ENCODE measurements around the gene MAPKAP1.

MAPKAP1 gene

DNA sequence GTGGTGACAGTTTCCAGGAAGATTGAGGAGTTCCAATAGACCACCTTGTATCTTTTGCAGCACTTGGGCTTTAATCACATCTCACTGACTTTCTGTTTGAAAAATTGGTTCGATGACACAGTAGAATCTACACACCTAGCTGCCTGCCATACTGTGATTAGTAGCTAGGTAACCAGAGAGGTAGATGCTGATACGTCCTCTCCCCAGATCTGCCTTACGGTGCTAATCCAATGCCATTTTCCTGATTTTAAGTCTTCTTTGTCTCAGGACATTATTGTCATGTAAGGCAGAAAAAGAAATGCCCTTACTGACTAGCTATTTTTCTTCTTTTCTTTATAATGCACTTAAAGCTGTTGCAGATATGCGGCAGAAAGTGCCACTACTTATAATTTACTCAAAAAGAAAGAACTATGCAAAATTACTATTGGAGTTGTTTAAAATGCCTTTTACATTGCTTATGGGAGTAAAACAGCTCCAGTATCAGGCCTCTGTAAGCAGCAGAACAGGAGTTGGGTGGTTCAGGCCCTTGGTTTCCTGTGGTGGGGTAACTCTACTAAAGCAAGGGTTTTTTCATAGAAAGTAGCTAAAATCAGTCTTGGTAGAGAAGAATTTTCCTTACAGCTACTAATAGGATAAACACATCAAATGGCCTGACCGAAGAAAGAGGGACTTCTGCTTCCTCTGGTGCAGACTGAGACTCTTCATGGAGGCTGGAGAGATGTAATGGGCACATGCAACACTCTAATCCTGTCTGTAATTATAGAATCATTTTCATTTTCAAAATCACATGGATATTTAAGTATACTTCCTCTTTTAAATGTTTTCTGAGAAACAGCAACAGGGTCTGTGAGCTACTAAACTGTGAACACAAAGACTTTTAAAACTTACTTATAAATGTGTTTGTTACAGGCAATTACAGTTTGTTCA, 177.2 kb downstream of the MAPKAP1 start:
- DNase-seq = peak; percentile 54 to 67

GRCh38 chr9:125529107-125529506, 177.9 kb downstream of the MAPKAP1 start:
- no peak for DNase-seq

GRCh38 chr9:125527471-125528002, 179.5 kb downstream of the MAPKAP1 start:
- no peak for DNase-seq

DNA sequence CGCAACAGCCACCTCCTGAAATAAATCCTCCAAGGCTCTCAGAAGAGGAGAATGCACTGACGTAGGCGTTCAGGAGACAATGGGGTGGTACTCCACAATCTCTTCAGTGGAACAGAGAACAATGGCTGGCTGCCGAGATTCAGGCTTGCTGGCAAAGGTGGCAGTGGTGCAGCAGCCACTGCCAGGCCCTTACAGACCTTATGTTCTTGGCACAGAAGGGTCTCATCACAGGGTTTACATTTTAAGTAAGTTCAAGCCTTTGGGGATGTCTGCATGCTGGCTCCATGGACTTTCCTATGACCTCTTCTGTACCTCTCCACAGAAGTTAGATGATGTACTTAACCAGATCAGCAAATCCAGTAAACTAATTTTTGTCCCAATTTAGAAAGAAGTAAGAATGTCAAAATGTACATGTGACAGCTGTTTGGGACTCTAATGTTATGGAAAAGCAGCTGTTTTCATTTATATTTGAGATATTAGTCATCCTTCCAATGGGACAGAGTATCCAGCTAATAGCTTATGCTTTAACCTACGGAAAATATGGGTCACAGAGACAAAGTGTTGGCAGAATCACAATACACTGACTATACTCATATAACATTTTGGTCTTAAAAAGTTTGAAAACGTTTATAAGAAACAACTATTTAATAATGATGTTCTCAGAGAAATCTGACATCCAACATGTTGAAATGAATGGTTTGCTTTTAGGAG, 180.9 kb downstream of the MAPKAP1 start:
- no peak for DNase-seq

DNA sequence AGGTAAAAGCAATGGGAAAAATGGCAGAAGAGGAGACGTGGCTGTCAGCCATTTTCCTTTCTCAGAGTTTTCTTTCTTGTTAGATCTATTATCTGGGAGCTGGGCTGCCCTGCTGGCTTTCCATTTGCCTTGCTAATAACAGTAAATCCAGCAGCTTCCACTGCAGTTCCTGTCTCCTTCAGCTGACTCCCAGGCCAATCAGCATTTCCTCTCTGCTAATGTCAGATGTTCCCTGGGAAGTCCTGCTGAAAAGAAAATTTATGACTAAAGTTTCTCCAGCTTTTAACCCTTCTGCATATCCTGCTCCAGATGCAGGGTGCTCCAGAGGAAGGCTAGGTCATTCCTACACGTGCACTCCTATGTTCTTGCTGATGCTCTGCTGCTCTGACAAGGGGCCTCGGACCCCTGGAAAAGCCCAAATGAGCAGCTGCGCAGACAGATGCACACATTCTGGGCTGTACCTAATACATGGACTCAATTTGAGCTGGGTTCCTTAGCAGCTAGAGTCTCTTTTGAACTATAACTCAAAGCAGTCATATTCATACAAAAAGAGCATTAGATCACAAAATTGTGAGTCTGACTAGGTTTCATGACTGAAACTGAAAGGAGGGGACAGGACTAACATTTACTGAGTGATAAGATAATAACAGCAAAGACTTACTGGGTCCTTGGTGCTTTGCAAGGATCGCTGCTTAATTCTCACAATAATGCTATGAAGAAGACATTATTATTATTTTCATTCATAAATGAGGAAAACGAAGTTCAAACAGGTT, 182.2 kb downstream of the MAPKAP1 start:
- no peak for DNase-seq

DNA sequence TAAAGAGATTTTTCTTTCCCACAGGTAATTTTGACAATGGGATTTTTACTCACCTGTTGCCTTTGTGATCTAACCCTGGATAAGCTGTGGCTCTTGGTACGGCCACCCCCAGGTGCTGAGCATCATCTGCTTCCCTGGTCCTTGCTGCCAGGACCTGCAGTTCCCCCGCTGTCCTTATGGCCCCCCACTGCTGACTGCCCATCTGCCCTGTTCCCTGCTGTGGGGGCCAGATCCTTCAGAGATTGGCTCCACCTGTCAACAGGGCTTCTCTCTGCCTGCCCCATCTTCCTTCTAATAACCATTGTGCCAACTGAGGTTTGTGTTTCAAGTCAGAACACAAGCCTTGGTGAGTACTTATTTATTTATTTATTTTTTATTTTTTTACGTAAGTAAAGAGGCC, 183.3 kb downstream of the MAPKAP1 start:
- DNase-seq = no peak

GRCh38 chr9:125522328-125522725, 184.7 kb downstream of the MAPKAP1 start:
- no peak for DNase-seq

DNA sequence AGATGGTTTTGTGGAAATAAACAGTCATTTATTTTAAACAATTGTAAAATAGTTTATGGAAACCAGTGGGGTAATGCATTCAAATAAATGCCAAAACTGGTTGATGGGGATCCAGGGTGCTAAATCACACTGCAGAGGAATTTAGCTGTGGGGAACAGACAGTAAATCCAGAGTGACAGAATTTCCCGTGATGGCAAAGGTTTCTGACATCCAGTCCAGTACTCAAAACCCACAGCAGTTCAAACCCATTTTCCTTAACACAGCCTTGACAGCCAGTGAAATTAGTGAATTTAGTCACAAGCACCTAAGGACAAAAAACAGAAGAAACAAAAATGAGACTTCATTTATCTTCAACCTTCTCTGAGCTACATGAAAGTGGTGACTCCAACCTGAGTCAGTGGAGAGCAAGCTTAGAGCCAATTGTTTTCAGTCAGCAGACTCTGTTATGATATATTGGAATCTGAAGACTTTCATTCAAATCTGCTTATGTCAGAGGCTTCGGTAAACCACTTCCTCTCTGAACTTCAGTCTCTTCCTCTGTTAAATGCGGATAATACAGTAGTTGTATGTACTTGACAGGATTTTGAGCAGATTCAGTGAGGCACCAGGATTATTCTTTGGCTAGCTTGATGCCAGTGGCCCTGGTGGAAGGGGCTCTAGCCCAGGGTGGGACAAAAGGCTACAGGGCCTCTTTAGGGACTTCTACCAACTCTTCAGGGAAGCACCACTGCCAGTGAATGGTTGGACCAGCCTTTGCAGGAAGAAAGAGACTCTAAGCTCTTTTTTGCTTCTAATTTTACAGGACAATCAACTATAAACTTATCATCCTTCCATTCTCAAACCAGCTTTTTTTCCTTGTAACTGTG, 185.3 kb downstream of the MAPKAP1 start:
- peak; percentile 41 to 57 for DNase-seq

DNA sequence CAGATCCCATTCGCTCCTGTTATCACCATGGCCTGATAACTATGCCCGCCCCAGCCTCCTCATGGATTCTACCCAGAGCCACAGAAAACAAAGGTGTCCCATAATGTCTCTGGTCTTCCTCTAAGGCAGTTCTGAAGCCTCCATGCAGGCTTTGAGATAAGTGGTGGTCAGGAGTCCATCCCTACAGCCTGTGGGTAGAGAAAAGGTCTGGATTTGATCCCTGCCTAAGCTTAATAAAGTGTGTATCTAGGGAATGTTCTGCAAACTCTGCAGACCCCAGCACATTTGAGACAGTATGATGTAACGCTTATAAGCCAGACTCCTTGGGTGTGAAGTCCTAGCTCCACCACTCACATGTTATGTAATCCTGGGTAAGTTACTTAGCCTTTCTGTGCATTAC, 187.3 kb downstream of the MAPKAP1 start:
- no peak for DNase-seq

- no peak for DNase-seq
Measured at GRCh38 chr9:125517577-125517976, 189.4 kb downstream of the MAPKAP1 start.

GRCh38 chr9:125515983-125516940, 190.7 kb downstream of the MAPKAP1 start:
- DNase-seq = no peak

- DNase-seq = no peak
Measured at GRCh38 chr9:125515281-125515680, 191.7 kb downstream of the MAPKAP1 start.

- no peak for DNase-seq
Measured at GRCh38 chr9:125514468-125514867, 192.5 kb downstream of the MAPKAP1 start.

GRCh38 chr9:125513668-125514413, 193.2 kb downstream of the MAPKAP1 start:
- no peak for DNase-seq

DNA sequence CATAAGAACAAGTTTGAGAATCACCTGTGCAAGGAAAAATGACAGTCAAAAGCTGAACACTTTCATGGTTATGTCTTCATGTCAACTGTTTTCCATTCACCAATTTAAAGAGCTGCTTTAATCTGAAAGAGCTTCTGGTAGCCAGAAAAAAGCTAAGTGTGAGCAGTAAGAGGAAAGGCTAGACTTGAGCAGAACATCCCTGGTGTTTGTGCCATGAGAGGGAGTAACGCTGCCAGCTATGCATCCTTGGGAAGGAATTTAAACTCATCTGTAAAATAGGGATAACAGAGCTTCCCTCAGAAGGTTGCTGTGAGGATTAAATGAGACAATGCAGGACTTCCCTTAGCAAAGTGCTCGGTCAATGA, 193.7 kb downstream of the MAPKAP1 start:
- DNase-seq = no peak

DNA sequence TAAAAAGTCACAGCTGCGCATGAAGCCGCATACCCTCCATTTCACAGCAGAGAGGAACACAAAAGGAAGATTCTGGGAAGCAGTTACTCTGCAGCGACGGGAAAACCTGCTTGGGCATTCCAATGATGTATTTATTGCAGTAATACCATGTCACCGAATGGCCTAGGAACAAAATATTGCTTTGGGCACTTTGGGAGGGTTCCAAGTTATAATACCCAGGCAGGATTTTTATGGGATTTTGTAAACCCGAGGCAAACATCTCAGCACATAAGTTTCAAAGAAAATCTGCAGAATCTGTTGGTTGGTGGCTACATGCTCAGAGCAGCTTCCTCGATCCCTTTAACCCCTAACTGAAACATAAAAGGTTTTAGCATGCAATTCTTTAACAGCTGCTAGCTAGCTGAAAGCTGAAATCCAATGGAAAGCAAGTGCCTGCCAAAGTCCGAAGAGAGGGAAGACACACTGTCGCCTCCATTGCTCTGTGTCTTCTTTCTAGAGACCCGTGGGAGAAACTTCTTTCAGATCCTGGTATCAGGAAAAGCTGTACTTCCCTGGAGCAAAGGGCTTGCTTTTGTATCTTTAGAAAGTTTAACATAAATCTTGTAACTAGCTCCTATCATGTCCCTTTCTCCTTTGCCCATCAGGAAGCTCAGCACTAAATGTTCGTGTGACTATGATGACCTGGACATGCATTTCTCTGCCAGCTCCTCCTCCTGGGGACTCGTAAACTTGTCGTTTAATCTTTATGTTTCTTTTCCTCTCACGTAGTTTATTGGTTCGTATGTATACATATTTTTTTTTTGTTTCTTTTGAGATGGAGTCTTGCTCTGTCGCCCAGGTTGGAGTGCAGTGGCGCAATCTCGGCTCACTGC, 195.0 kb downstream of the MAPKAP1 start:
- DNase-seq = no peak

GRCh38 chr9:125510980-125511379, 196.0 kb downstream of the MAPKAP1 start:
- DNase-seq = no peak

DNA sequence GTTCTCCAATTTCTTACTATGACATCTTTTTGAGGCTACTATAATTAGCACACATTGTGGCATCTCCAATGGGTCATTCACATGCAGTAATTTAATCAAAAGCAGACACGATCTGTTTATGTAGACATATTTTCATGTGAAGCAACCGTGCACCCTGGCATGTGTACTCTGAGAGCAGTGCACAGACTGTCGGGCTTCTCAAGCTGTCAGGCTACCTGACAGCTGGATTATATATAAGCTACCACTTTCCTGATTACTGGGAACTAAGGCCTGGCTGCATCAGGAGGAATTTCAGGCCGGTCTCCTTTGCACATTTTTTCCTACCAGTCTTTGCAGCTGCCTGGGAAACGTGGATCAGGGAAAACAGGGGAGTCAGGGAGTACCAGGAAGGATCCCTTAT, 197.5 kb downstream of the MAPKAP1 start:
- no peak for DNase-seq

- DNase-seq = no peak
Measured at GRCh38 chr9:125508249-125508648, 198.8 kb downstream of the MAPKAP1 start.
